MCF 10A (cell line): ENCODE data around the gene ORC3. TPM values are rescaled to one million over a fixed set of nuclear protein-coding genes. Genes with fewer than 3 reads are reported as not detected.

ENCODE experiments used
- BruUV-seq: library from RNA; stranded (reverse); fragments of 400-500 nt; replicated peaks from 2 replicates; lab custom pipeline; 2021; lab: Mats Ljungman, UMichigan
- CTCF ChIA-PET: fragments of 300-600 bp; sonication (Branson Sonifier 250); formaldehyde crosslinking; extraction: SDS; loops from one replicate; lab custom pipeline; 2021; ENCODE audit warnings: antibody characterized with exemption, inconsistent platforms; lab: Yijun Ruan, JAX
- POLR2A ChIA-PET: fragments of 300-600, 350-650 bp; sonication (Branson Sonifier 250); formaldehyde crosslinking; extraction: SDS; loops from one replicate; lab custom pipeline; 2020; ENCODE audit warnings: antibody characterized with exemption, inconsistent platforms; lab: Yijun Ruan, JAX
- DNase-seq: peaks from one replicate; pipeline ENCODE4 v3.0.0-alpha.2; 2018; ENCODE audit not compliant: unreplicated experiment
- H3K27ac Mint-ChIP-seq: one replicate; pipeline ENCODE4 v1.8.0; 2022; ENCODE audit warnings: mild to moderate bottlenecking, low read depth, mixed read lengths; ENCODE audit not compliant: unreplicated experiment
- H3K27me3 Mint-ChIP-seq: one replicate; pipeline ENCODE4 v1.8.0; 2022; ENCODE audit warnings: mixed read lengths; ENCODE audit not compliant: insufficient read depth, unreplicated experiment
- H3K36me3 Mint-ChIP-seq: one replicate; pipeline ENCODE4 v1.8.0; 2022; ENCODE audit warnings: mild to moderate bottlenecking, moderate library complexity, mixed read lengths; ENCODE audit not compliant: insufficient read depth, unreplicated experiment
- H3K4me1 Mint-ChIP-seq: one replicate; pipeline ENCODE4 v1.8.0; 2022; ENCODE audit warnings: mixed read lengths; ENCODE audit not compliant: insufficient read depth, unreplicated experiment
- H3K4me3 Mint-ChIP-seq: one replicate; pipeline ENCODE4 v1.8.0; 2022; ENCODE audit warnings: mild to moderate bottlenecking, moderate library complexity, mixed read lengths; ENCODE audit not compliant: unreplicated experiment
- H3K9me3 Mint-ChIP-seq: one replicate; pipeline ENCODE4 v1.8.0; 2022; ENCODE audit warnings: mixed read lengths; ENCODE audit not compliant: unreplicated experiment
- intact Hi-C: fragments of 100-400 bp; cut with micrococcal nuclease; formaldehyde crosslinking; loops from 2 replicates; pipeline ENCODE4 v1.14.1; 2022
- total RNA-seq: library from RNA; stranded (reverse); gene quantifications from 2 replicates; pipeline ENCODE4 v1.2.3, GENCODE V29; 2022
- TF ChIP-seq, protein P1 (sequence below): fragments of 200-600 bp; IDR thresholded peaks from one replicate; pipeline ENCODE4 v1.8.0; 2022; ENCODE audit warnings: antibody characterized with exemption, mild to moderate bottlenecking; ENCODE audit not compliant: unreplicated experiment

ORC3 gene
- total RNA-seq, 1 experiment from 2014 or later = 21.1 TPM

DNA sequence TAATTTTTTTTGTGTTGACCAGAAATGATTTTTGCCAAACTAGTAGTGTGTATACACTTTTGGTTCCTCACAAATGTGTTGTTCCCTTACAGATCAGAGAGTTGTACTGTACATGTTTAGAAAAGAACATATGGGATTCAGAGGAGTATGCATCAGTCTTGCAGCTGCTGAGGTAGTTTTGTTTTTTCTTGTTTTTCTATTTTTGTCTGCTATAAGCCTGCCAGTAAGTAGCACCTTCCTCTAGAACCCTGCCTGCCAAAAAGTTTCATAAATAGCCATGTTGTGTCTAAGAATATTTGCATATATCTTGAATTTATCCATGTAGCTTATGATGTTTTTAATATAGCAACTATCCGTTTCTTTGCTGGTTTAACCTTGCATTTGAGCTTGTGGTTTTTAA, 46.4 kb downstream of the ORC3 start:
- no peaks in the 10 kb centered on the region for H3K4me1 Mint-ChIP-seq
- H3K27me3 Mint-ChIP-seq = no peaks in the 10 kb centered on the region
- H3K27ac Mint-ChIP-seq = no peak overlapping the region
- no peak for DNase-seq
- ChIA-PET POLR2A (interaction anchor here (1.4 to 1.5 kb wide), 2 partner anchors 12 to 66 kb away, joined by 4 read pairs; partner anchors contain the start of gene AKIRIN2), CTCF (interaction anchor here (1.0 kb wide), 1 partner anchor 20 kb away, joined by 3 read pairs; no protein-coding TSS in a partner anchor)
- H3K9me3 Mint-ChIP-seq = no peaks in the 10 kb centered on the region
- intact Hi-C loops = no loop called here
- peaks cover 32% of the 10 kb centered on the region for H3K36me3 Mint-ChIP-seq
- H3K4me3 Mint-ChIP-seq = no peak overlapping the region
- TF ChIP-seq, protein P1, sequence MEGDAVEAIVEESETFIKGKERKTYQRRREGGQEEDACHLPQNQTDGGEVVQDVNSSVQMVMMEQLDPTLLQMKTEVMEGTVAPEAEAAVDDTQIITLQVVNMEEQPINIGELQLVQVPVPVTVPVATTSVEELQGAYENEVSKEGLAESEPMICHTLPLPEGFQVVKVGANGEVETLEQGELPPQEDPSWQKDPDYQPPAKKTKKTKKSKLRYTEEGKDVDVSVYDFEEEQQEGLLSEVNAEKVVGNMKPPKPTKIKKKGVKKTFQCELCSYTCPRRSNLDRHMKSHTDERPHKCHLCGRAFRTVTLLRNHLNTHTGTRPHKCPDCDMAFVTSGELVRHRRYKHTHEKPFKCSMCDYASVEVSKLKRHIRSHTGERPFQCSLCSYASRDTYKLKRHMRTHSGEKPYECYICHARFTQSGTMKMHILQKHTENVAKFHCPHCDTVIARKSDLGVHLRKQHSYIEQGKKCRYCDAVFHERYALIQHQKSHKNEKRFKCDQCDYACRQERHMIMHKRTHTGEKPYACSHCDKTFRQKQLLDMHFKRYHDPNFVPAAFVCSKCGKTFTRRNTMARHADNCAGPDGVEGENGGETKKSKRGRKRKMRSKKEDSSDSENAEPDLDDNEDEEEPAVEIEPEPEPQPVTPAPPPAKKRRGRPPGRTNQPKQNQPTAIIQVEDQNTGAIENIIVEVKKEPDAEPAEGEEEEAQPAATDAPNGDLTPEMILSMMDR = no peak
- no TSS peak for BruUV-seq

DNA sequence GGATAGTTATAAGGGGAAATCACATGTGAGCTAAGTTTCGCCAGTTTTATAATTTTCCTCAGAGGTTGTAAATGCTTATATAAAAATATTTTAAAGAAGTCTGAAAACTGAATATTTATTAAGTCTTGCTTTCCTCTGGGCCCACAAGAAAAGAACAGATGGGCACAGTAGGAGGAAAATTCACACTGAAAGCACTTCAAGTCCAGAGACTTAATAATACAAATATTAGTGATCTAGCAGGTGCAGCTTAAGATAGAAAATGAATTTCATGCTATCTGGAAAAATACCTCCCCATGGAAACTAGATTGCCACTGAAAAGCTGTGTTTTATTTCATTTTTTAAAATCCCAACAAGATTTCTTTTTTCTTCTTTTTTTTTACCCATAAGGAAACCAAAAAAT, 47.2 kb downstream of the ORC3 start:
- ChIA-PET POLR2A (interaction anchor here (1.4 to 1.5 kb wide), 2 partner anchors 12 to 65 kb away, joined by 4 read pairs; partner anchors contain the start of gene AKIRIN2), CTCF (interaction anchor here (0.6 to 1.0 kb wide), 2 partner anchors 21 to 256 kb away, joined by 3 to 5 read pairs; no protein-coding TSS in a partner anchor)
- intact Hi-C loops = no loop called here
- Mint-ChIP-seq H3K9me3 (no peaks in the 10 kb centered on the region), H3K4me1 (no peaks in the 10 kb centered on the region), H3K36me3 (peaks cover 32% of the 10 kb centered on the region), H3K27ac (no peak overlapping the region), H3K27me3 (no peaks in the 10 kb centered on the region), H3K4me3 (no peak overlapping the region)
- no TSS peak for BruUV-seq
- TF ChIP-seq, protein P1 = no peak
- no peak for DNase-seq

DNA sequence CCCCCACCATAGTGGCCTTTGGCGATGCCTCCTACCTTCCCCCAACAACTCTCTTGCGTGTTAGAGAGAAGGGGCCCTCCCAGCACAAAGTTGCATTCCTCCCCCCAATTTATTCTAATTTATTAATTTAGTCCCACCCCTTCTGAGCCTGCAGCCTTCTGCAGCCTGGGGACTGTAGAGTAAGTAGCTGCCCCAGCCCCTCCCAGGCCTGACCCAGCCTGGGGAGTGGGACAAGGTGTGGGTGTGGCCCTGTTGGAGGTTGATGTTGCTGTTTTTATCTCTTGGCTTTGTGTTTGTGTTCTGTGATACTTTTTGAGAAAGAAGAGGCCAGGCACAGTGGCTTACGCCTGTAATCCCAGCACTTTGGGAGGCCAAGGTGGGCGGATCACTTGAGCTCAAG, 49.4 kb downstream of the ORC3 start:
- BruUV-seq = no TSS peak
- peaks cover 32% of the 10 kb centered on the region for H3K36me3 Mint-ChIP-seq
- TF ChIP-seq, protein P1 = no peak

DNA sequence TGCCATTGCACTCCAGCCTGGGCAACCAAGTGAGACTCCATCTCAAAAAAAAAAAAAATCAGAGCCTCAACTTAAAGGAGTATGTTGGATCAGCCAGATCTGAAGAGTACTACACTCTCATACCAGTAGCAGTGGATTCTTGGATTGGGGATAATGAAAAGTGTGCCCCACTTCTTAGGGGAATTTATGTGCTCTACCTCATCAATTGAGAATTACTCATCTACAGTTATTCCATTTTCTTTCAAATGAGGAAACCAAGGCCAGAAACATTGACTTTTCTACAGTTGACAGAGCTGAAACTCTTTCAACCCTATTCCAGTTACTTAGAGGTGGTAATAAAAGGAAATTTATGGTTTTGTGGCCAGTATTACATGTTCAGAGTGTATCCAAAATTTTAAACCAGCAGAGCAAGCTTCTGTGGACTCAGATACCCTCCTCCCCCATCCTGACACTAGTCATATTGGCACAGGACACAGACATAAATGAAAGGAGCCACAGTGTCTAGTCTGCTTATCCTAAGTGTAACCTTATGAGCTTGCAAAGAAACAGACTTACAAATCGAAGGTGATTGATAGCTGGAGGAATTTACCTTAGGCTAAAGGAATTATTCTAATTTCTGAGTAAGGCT, 51.2 kb downstream of the ORC3 start:
- Mint-ChIP-seq H3K36me3 (peaks cover 25% of the 10 kb centered on the region), H3K4me1 (no peaks in the 10 kb centered on the region), H3K9me3 (no peaks in the 10 kb centered on the region), H3K27me3 (no peaks in the 10 kb centered on the region), H3K4me3 (no peak overlapping the region), H3K27ac (no peak overlapping the region)
- TF ChIP-seq, protein P1 = no peak
- POLR2A ChIA-PET = interaction anchor here (0.6 kb wide), 2 partner anchors 52 to 281 kb away, joined by 3 to 4 read pairs; no protein-coding TSS in a partner anchor
- intact Hi-C loops = no loop called here
- no peak for DNase-seq
- CTCF ChIA-PET = interaction anchor here (0.6 to 0.9 kb wide), 4 partner anchors 38 to 1598 kb away, joined by 3 read pairs; no protein-coding TSS in a partner anchor
- BruUV-seq = no TSS peak

More for the DNA sequence above, 49.4 kb downstream of the ORC3 start:
- POLR2A ChIA-PET = no interaction called here
- Mint-ChIP-seq H3K27ac (no peak overlapping the region), H3K4me3 (no peak overlapping the region), H3K27me3 (no peaks in the 10 kb centered on the region), H3K4me1 (no peaks in the 10 kb centered on the region), H3K9me3 (no peaks in the 10 kb centered on the region)
- CTCF ChIA-PET = interaction anchor here (1.6 to 1.8 kb wide), 2 partner anchors 9 to 246 kb away, joined by 5 to 6 read pairs; no protein-coding TSS in a partner anchor
- intact Hi-C loops = no loop called here
- DNase-seq = no peak
